Measurements from ENCODE around the gene TMEM176B. TPM values are rescaled to one million over a fixed set of nuclear protein-coding genes. Genes with fewer than 3 reads are reported as not detected.
"Not testable (repeated sequence)": the region's sequence is repeated elsewhere in the genome, so short reads cannot be mapped to it uniquely, and the experiment has no call there.

The TMEM176B gene
- total and polyA plus RNA-seq, 3 donors from 2014 or later, result 3.9 to 69.3 (median 6.6) TPM

DNA sequence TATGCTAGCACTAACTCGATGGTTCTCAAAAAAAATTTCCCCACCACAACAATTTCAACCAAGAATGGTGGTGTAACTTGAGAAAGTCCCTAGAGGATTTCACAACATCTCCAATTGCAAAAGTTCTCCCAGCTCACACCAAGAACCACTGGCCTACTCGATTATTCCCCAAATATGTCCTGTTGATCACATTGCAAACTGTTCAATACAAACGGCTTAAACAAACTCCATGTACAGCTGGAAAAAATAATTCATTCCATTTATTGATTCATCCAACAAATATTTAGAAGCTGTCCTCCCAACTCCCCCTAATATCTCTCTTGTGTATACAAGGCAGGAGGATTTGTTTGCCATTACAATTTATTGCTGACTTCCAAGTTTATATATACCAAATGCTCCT is 19.1 kb downstream of the TMEM176B start:
- TF ChIP-seq POLR2A (IDR thresholded peaks at IDR 0.05), result no peak
- TF ChIP-seq CTCF (IDR thresholded peaks at IDR 0.05), result no peak
- 53 to 63% methylated on average over 3 of the region's 3 CpGs for WGBS, 2 donors

DNA sequence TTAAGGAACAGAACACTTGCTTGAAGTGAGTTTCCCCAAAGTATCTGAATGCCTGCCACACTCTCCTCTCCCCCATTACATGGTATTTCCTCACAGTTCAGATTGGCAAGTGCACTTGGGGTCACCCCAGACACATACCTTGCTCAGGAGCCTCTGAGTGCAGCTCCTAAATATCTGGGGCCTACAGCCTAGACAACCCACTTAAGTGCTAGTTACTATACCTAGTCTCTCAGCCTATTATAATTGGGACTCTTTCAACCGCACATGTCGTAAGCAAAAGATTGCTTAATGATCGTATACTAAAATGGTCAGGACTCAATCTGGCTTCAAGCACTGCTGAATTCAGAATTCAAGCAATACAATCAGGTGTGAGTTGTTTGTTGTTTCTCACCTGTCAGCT is 19.9 kb downstream of the TMEM176B start:
- H3K4me1 ChIP-seq, result peaks cover 10% of the 10 kb centered on the region
- TF ChIP-seq POLR2A (IDR thresholded peaks at IDR 0.05) (no peak), CTCF (IDR thresholded peaks at IDR 0.05) (no peak)
- H3K27me3 ChIP-seq, result no peaks in the 10 kb centered on the region
- 61 to 75% methylated on average over 3 of the region's 3 CpGs for WGBS, 2 donors
- no peaks in the 10 kb centered on the region for H3K36me3 ChIP-seq (ENCODE audit: low read depth, missing control alignments)
- no peak overlapping the region for H3K27ac ChIP-seq
- no peak overlapping the region for H3K4me3 ChIP-seq
- no peaks in the 10 kb centered on the region for H3K9me3 ChIP-seq
- intact Hi-C loops (cut with DNase I; ENCODE audit: low total_unique reads), result no loop called here
- no peak for DNase-seq

More for the DNA sequence above, 19.1 kb downstream of the TMEM176B start:
- intact Hi-C loops (cut with DNase I; ENCODE audit: low total_unique reads), result no loop called here
- DNase-seq, result no peak
- H3K4me3 ChIP-seq, result no peak overlapping the region
- H3K36me3 ChIP-seq (ENCODE audit: low read depth, missing control alignments), result no peaks in the 10 kb centered on the region
- H3K27ac ChIP-seq, result no peak overlapping the region
- no peaks in the 10 kb centered on the region for H3K9me3 ChIP-seq
- H3K4me1 ChIP-seq, result peaks cover 10% of the 10 kb centered on the region
- H3K27me3 ChIP-seq, result no peaks in the 10 kb centered on the region

GRCh38 chr7:150778738-150779301 is 21.3 kb downstream of the TMEM176B start:
- intact Hi-C loops (cut with DNase I; ENCODE audit: low total_unique reads), result no loop called here
- DNase-seq, result peak; percentile 93
- no peaks in the 10 kb centered on the region for H3K36me3 ChIP-seq (ENCODE audit: low read depth, missing control alignments)
- 8 to 9% methylated on average over 12 of the region's 12 CpGs for WGBS, 2 donors
- no peak for TF ChIP-seq POLR2A (IDR thresholded peaks at IDR 0.05)
- TF ChIP-seq CTCF (IDR thresholded peaks at IDR 0.05), result peak; percentile 82 to 87 (median 86)
- no peaks in the 10 kb centered on the region for H3K4me1 ChIP-seq
- H3K27ac ChIP-seq, result no peak overlapping the region
- H3K4me3 ChIP-seq, result no peak overlapping the region
- H3K9me3 ChIP-seq, result no peaks in the 10 kb centered on the region
- no peaks in the 10 kb centered on the region for H3K27me3 ChIP-seq

- WGBS, 2 donors, result 64 to 68% methylated on average over 8 of the region's 8 CpGs
- no peak for DNase-seq
- H3K9me3 ChIP-seq, result no peaks in the 10 kb centered on the region
- intact Hi-C loops (cut with DNase I; ENCODE audit: low total_unique reads), result no loop called here
- no peak overlapping the region for H3K4me3 ChIP-seq
- H3K27ac ChIP-seq, result no peak overlapping the region
- TF ChIP-seq POLR2A (IDR thresholded peaks at IDR 0.05), result no peak
- TF ChIP-seq CTCF (IDR thresholded peaks at IDR 0.05), result no peak
- H3K4me1 ChIP-seq, result no peaks in the 10 kb centered on the region
- no peaks in the 10 kb centered on the region for H3K27me3 ChIP-seq
- no peaks in the 10 kb centered on the region for H3K36me3 ChIP-seq (ENCODE audit: low read depth, missing control alignments)
Measured at GRCh38 chr7:150778014-150778737, 22.0 kb downstream of the TMEM176B start.

- intact Hi-C loops (cut with DNase I; ENCODE audit: low total_unique reads); H3K9me3 ChIP-seq; H3K27ac ChIP-seq; H3K4me1 ChIP-seq; H3K36me3 ChIP-seq (ENCODE audit: low read depth, missing control alignments); H3K4me3 ChIP-seq; DNase-seq; H3K27me3 ChIP-seq: not testable (repeated sequence)
- 88 to 92% methylated on average over 1 of the region's 1 CpG for WGBS, 2 donors
Measured at GRCh38 chr7:150774131-150774530, 26.0 kb downstream of the TMEM176B start.

Measured in testis (tissue), 3 donors.